Astrocyte (in vitro differentiated cells and primary cell): ENCODE measurements around the gene REPIN1. TPM values are rescaled to one million over a fixed set of nuclear protein-coding genes. Genes with fewer than 3 reads are reported as not detected.

Experiments
- DNase-seq: peaks from one replicate; pipeline ENCODE4 v3.0.0-alpha.2; 2010; ENCODE audit warnings: low read depth
- FAIRE-seq: peaks from 2 replicates; lab custom pipeline; 2011; peaks lifted over from hg19 to GRCh38; lab: Jason Lieb, UNC
- H2AFZ ChIP-seq: 2 replicates; pipeline ENCODE4 v1.6.0; 2012; ENCODE audit warnings: low read depth, low read length, inconsistent platforms
- H3K27ac ChIP-seq: 2 replicates; pipeline ENCODE4 v1.5.1; 2011; ENCODE audit warnings: low read depth, low read length, inconsistent platforms
- H3K27me3 ChIP-seq: 2 replicates; pipeline ENCODE4 v1.6.0; 2011; ENCODE audit warnings: low read length, inconsistent platforms; ENCODE audit not compliant: insufficient read depth
- H3K36me3 ChIP-seq: 2 replicates; pipeline ENCODE4 v1.5.1; 2011; ENCODE audit warnings: low read length, inconsistent platforms; ENCODE audit not compliant: insufficient read depth
- H3K4me1 ChIP-seq: 2 replicates; pipeline ENCODE4 v1.5.1; 2011; ENCODE audit warnings: low read length, inconsistent platforms; ENCODE audit not compliant: insufficient read depth
- H3K4me2 ChIP-seq: 2 replicates; pipeline ENCODE4 v1.6.0; 2012; ENCODE audit warnings: low read length, inconsistent platforms
- H3K4me3 ChIP-seq: 2 replicates; pipeline ENCODE4 v1.5.1; 2011; ENCODE audit warnings: low read depth, mild to moderate bottlenecking, low read length, inconsistent platforms; ENCODE audit not compliant: insufficient read depth
- H3K79me2 ChIP-seq: 2 replicates; pipeline ENCODE4 v1.6.0; 2012; ENCODE audit warnings: mild to moderate bottlenecking, low read length, inconsistent platforms; ENCODE audit not compliant: insufficient read depth
- H3K9ac ChIP-seq: 2 replicates; pipeline ENCODE4 v1.6.0; 2012; ENCODE audit warnings: mild to moderate bottlenecking, low read length, inconsistent platforms
- H3K9me3 ChIP-seq: 2 replicates; pipeline ENCODE4 v1.5.1; 2012; ENCODE audit warnings: low read depth, mild to moderate bottlenecking, low read length, inconsistent platforms; ENCODE audit not compliant: insufficient read depth
- H4K20me1 ChIP-seq: 2 replicates; pipeline ENCODE4 v1.6.0; 2012; ENCODE audit warnings: low read length, inconsistent platforms; ENCODE audit not compliant: insufficient read depth
- H3K27ac Mint-ChIP-seq: one replicate; pipeline ENCODE4 v1.8.0; 2021; ENCODE audit warnings: mild to moderate bottlenecking, mixed read lengths; ENCODE audit not compliant: unreplicated experiment
- H3K27me3 Mint-ChIP-seq: one replicate; pipeline ENCODE4 v1.8.0; 2021; ENCODE audit warnings: low read depth, mixed read lengths; ENCODE audit not compliant: unreplicated experiment
- H3K36me3 Mint-ChIP-seq: one replicate; pipeline ENCODE4 v1.8.0; 2021; ENCODE audit warnings: low read depth, mixed read lengths; ENCODE audit not compliant: unreplicated experiment
- H3K4me1 Mint-ChIP-seq: one replicate; pipeline ENCODE4 v1.8.0; 2021; ENCODE audit warnings: low read depth, mixed read lengths; ENCODE audit not compliant: unreplicated experiment
- H3K4me3 Mint-ChIP-seq: one replicate; pipeline ENCODE4 v1.8.0; 2021; ENCODE audit warnings: mild to moderate bottlenecking, moderate library complexity, mixed read lengths; ENCODE audit not compliant: unreplicated experiment
- H3K9me3 Mint-ChIP-seq: one replicate; pipeline ENCODE4 v1.8.0; 2021; ENCODE audit warnings: mild to moderate bottlenecking, mixed read lengths; ENCODE audit not compliant: unreplicated experiment
- EZH2 ChIP-seq: IDR thresholded peaks from 2 replicates; pipeline ENCODE4 v1.6.1; 2012; ENCODE audit warnings: mild to moderate bottlenecking, low read length, inconsistent platforms; ENCODE audit not compliant: insufficient read depth
- total RNA-seq: library from RNA; stranded (reverse); gene quantifications from 2 replicates; pipeline ENCODE4 v1.2.1, GENCODE V29; 2021
- TF ChIP-seq, protein P1 (sequence below): IDR thresholded peaks from 2 replicates; pipeline ENCODE4 v1.5.1; 2011; ENCODE audit warnings: low read depth, mild to moderate bottlenecking, inconsistent platforms, low read length, moderate library complexity; ENCODE audit not compliant: insufficient read depth

The REPIN1 gene
- total RNA-seq, 1 donor from 2014 or later = 95.3 TPM

- DNase-seq = no peak
- H3K36me3 Mint-ChIP-seq = peaks cover 6% of the 10 kb centered on the region
- no peaks in the 10 kb centered on the region for H3K36me3 ChIP-seq
- no peak overlapping the region for H3K4me2 ChIP-seq
- H4K20me1 ChIP-seq = no peaks in the 10 kb centered on the region
- no peak for FAIRE-seq
- H3K9me3 Mint-ChIP-seq = no peaks in the 10 kb centered on the region
- no peak for TF ChIP-seq EZH2
- TF ChIP-seq, protein P1, sequence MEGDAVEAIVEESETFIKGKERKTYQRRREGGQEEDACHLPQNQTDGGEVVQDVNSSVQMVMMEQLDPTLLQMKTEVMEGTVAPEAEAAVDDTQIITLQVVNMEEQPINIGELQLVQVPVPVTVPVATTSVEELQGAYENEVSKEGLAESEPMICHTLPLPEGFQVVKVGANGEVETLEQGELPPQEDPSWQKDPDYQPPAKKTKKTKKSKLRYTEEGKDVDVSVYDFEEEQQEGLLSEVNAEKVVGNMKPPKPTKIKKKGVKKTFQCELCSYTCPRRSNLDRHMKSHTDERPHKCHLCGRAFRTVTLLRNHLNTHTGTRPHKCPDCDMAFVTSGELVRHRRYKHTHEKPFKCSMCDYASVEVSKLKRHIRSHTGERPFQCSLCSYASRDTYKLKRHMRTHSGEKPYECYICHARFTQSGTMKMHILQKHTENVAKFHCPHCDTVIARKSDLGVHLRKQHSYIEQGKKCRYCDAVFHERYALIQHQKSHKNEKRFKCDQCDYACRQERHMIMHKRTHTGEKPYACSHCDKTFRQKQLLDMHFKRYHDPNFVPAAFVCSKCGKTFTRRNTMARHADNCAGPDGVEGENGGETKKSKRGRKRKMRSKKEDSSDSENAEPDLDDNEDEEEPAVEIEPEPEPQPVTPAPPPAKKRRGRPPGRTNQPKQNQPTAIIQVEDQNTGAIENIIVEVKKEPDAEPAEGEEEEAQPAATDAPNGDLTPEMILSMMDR = no peak
- no peaks in the 10 kb centered on the region for H3K27me3 ChIP-seq
- H3K4me3 Mint-ChIP-seq = no peak overlapping the region
- H3K27ac ChIP-seq = no peak overlapping the region
- no peaks in the 10 kb centered on the region for H3K4me1 ChIP-seq
- H3K27ac Mint-ChIP-seq = peak overlapping the region; percentile 84
- H2AFZ ChIP-seq = no peak overlapping the region
- H3K4me1 Mint-ChIP-seq = peaks cover 6% of the 10 kb centered on the region
- H3K9ac ChIP-seq = no peak overlapping the region
- H3K4me3 ChIP-seq = no peak overlapping the region
- no peaks in the 10 kb centered on the region for H3K79me2 ChIP-seq
- no peaks in the 10 kb centered on the region for H3K9me3 ChIP-seq
- peaks cover 10% of the 10 kb centered on the region for H3K27me3 Mint-ChIP-seq
These were observed 46.8 kb downstream of the REPIN1 start for GRCh38 chr7:150415161-150416153.

GRCh38 chr7:150417239-150417638 lies 48.6 kb downstream of the REPIN1 start:
- DNase-seq = no peak
- Histone ChIP-seq H2AFZ (no peak overlapping the region), H4K20me1 (no peaks in the 10 kb centered on the region), H3K79me2 (no peaks in the 10 kb centered on the region), H3K4me3 (no peak overlapping the region), H3K9ac (no peak overlapping the region), H3K4me1 (no peaks in the 10 kb centered on the region), H3K27ac (no peak overlapping the region), H3K4me2 (no peak overlapping the region), H3K36me3 (no peaks in the 10 kb centered on the region), H3K9me3 (no peaks in the 10 kb centered on the region), H3K27me3 (no peaks in the 10 kb centered on the region)
- H3K36me3 Mint-ChIP-seq = no peaks in the 10 kb centered on the region
- H3K27ac Mint-ChIP-seq = no peak overlapping the region
- peaks cover 12% of the 10 kb centered on the region for H3K27me3 Mint-ChIP-seq
- H3K4me1 Mint-ChIP-seq = peaks cover 6% of the 10 kb centered on the region
- no peak overlapping the region for H3K4me3 Mint-ChIP-seq
- FAIRE-seq = no peak
- no peaks in the 10 kb centered on the region for H3K9me3 Mint-ChIP-seq
- TF ChIP-seq EZH2 = no peak
- TF ChIP-seq, protein P1 = no peak

GRCh38 chr7:150417863-150418262 lies 49.2 kb downstream of the REPIN1 start:
- no peaks in the 10 kb centered on the region for H3K4me1 ChIP-seq
- H4K20me1 ChIP-seq = no peaks in the 10 kb centered on the region
- H3K9me3 ChIP-seq = no peaks in the 10 kb centered on the region
- H3K36me3 ChIP-seq = no peaks in the 10 kb centered on the region
- no peak overlapping the region for H3K4me2 ChIP-seq
- no peaks in the 10 kb centered on the region for H3K36me3 Mint-ChIP-seq
- H3K4me3 Mint-ChIP-seq = no peak overlapping the region
- H3K9ac ChIP-seq = no peak overlapping the region
- no peak overlapping the region for H2AFZ ChIP-seq
- H3K79me2 ChIP-seq = no peaks in the 10 kb centered on the region
- H3K9me3 Mint-ChIP-seq = no peaks in the 10 kb centered on the region
- H3K4me3 ChIP-seq = no peak overlapping the region
- DNase-seq (no peak), FAIRE-seq (no peak)
- no peak overlapping the region for H3K27ac Mint-ChIP-seq
- H3K27me3 ChIP-seq = no peaks in the 10 kb centered on the region
- H3K27ac ChIP-seq = no peak overlapping the region
- peaks cover 12% of the 10 kb centered on the region for H3K27me3 Mint-ChIP-seq
- TF ChIP-seq, protein P1 = no peak
- no peak for TF ChIP-seq EZH2
- H3K4me1 Mint-ChIP-seq = peaks cover 6% of the 10 kb centered on the region
